ENCODE data around the gene CLDN11. TPM values are rescaled to one million over a fixed set of nuclear protein-coding genes. Genes with fewer than 3 reads are reported as not detected.

Gene CLDN11
- total RNA-seq, 3 donors from 2014 or later, result 0.19 to 0.38 (median 0.32) TPM

- no peak for ATAC-seq
- no peak overlapping the region for H3K4me3 Mint-ChIP-seq
- no peaks in the 10 kb centered on the region for H3K4me1 Mint-ChIP-seq (ENCODE audit: low read depth)
- H3K27me3 Mint-ChIP-seq (ENCODE audit: low read depth), result peaks cover 18% of the 10 kb centered on the region
- no peaks in the 10 kb centered on the region for H3K9me3 Mint-ChIP-seq
- no peaks in the 10 kb centered on the region for H3K36me3 Mint-ChIP-seq (ENCODE audit: insufficient read depth)
- no peak for DNase-seq
Observed at GRCh38 chr3:170438836-170439235, 20.2 kb downstream of the CLDN11 start.

GRCh38 chr3:170440344-170440743, 21.7 kb downstream of the CLDN11 start:
- no peak for ATAC-seq
- peaks cover 18% of the 10 kb centered on the region for H3K27me3 Mint-ChIP-seq (ENCODE audit: low read depth)
- no peaks in the 10 kb centered on the region for H3K36me3 Mint-ChIP-seq (ENCODE audit: insufficient read depth)

GRCh38 chr3:170441412-170441811, 22.7 kb downstream of the CLDN11 start:
- Mint-ChIP-seq H3K9me3 (no peaks in the 10 kb centered on the region), H3K27me3 (ENCODE audit: low read depth) (peaks cover 18% of the 10 kb centered on the region), H3K4me1 (ENCODE audit: low read depth) (no peaks in the 10 kb centered on the region), H3K36me3 (ENCODE audit: insufficient read depth) (no peaks in the 10 kb centered on the region), H3K4me3 (no peak overlapping the region)
- ATAC-seq (no peak), DNase-seq (no peak)

More at GRCh38 chr3:170440344-170440743, 21.7 kb downstream of the CLDN11 start:
- H3K4me3 Mint-ChIP-seq, result no peak overlapping the region
- no peaks in the 10 kb centered on the region for H3K4me1 Mint-ChIP-seq (ENCODE audit: low read depth)
- no peaks in the 10 kb centered on the region for H3K9me3 Mint-ChIP-seq
- no peak for DNase-seq

GRCh38 chr3:170442947-170443346, 24.3 kb downstream of the CLDN11 start:
- DNase-seq (no peak), ATAC-seq (no peak)
- H3K27me3 Mint-ChIP-seq (ENCODE audit: low read depth), result peaks cover 18% of the 10 kb centered on the region
- H3K4me1 Mint-ChIP-seq (ENCODE audit: low read depth), result no peaks in the 10 kb centered on the region
- no peaks in the 10 kb centered on the region for H3K9me3 Mint-ChIP-seq
- H3K36me3 Mint-ChIP-seq (ENCODE audit: insufficient read depth), result no peaks in the 10 kb centered on the region
- no peak overlapping the region for H3K4me3 Mint-ChIP-seq

- H3K36me3 Mint-ChIP-seq (ENCODE audit: insufficient read depth), result no peaks in the 10 kb centered on the region
- H3K9me3 Mint-ChIP-seq, result no peaks in the 10 kb centered on the region
- no peak for ATAC-seq
- H3K27me3 Mint-ChIP-seq (ENCODE audit: low read depth), result peaks cover 18% of the 10 kb centered on the region
- no peak for DNase-seq
- no peak overlapping the region for H3K4me3 Mint-ChIP-seq
- no peaks in the 10 kb centered on the region for H3K4me1 Mint-ChIP-seq (ENCODE audit: low read depth)
Observed at GRCh38 chr3:170443457-170443856, 24.8 kb downstream of the CLDN11 start.

- H3K4me3 Mint-ChIP-seq, result no peak overlapping the region
- H3K4me1 Mint-ChIP-seq (ENCODE audit: low read depth), result no peaks in the 10 kb centered on the region
- DNase-seq, result no peak
- H3K36me3 Mint-ChIP-seq (ENCODE audit: insufficient read depth), result no peaks in the 10 kb centered on the region
- no peaks in the 10 kb centered on the region for H3K9me3 Mint-ChIP-seq
- no peak for ATAC-seq
- no peaks in the 10 kb centered on the region for H3K27me3 Mint-ChIP-seq (ENCODE audit: low read depth)
Observed at GRCh38 chr3:170448584-170448983, 29.9 kb downstream of the CLDN11 start.

- DNase-seq (no peak), ATAC-seq (no peak)
- no peak overlapping the region for H3K4me3 Mint-ChIP-seq
- H3K27me3 Mint-ChIP-seq (ENCODE audit: low read depth), result no peaks in the 10 kb centered on the region
- H3K9me3 Mint-ChIP-seq, result no peaks in the 10 kb centered on the region
- H3K36me3 Mint-ChIP-seq (ENCODE audit: insufficient read depth), result no peaks in the 10 kb centered on the region
- H3K4me1 Mint-ChIP-seq (ENCODE audit: low read depth), result no peaks in the 10 kb centered on the region
Observed at GRCh38 chr3:170450039-170450438, 31.4 kb downstream of the CLDN11 start.

GRCh38 chr3:170454509-170454908, 35.8 kb downstream of the CLDN11 start:
- no peak for ATAC-seq

GRCh38 chr3:170458285-170458684, 39.6 kb downstream of the CLDN11 start:
- Mint-ChIP-seq H3K9me3 (no peaks in the 10 kb centered on the region), H3K36me3 (ENCODE audit: insufficient read depth) (no peaks in the 10 kb centered on the region), H3K27me3 (ENCODE audit: low read depth) (peaks cover 13% of the 10 kb centered on the region), H3K4me3 (no peak overlapping the region), H3K4me1 (ENCODE audit: low read depth) (no peaks in the 10 kb centered on the region)
- DNase-seq (no peak), ATAC-seq (no peak)

More at GRCh38 chr3:170454509-170454908, 35.8 kb downstream of the CLDN11 start:
- Mint-ChIP-seq H3K4me3 (no peak overlapping the region), H3K36me3 (ENCODE audit: insufficient read depth) (no peaks in the 10 kb centered on the region), H3K9me3 (no peaks in the 10 kb centered on the region), H3K27me3 (ENCODE audit: low read depth) (peaks cover 8% of the 10 kb centered on the region), H3K4me1 (ENCODE audit: low read depth) (no peaks in the 10 kb centered on the region)
- DNase-seq, result no peak

GRCh38 chr3:170463011-170463410, 44.3 kb downstream of the CLDN11 start:
- Mint-ChIP-seq H3K36me3 (ENCODE audit: insufficient read depth) (no peaks in the 10 kb centered on the region), H3K4me1 (ENCODE audit: low read depth) (no peaks in the 10 kb centered on the region), H3K4me3 (no peak overlapping the region), H3K27me3 (ENCODE audit: low read depth) (peaks cover 16% of the 10 kb centered on the region), H3K9me3 (no peaks in the 10 kb centered on the region)
- no peak for ATAC-seq
- DNase-seq, result no peak

- ATAC-seq, result no peak
- no peaks in the 10 kb centered on the region for H3K36me3 Mint-ChIP-seq (ENCODE audit: insufficient read depth)
Observed at GRCh38 chr3:170465955-170466354, 47.3 kb downstream of the CLDN11 start.

GRCh38 chr3:170467007-170467406, 48.3 kb downstream of the CLDN11 start:
- DNase-seq, result no peak
- ATAC-seq, result no peak
- Mint-ChIP-seq H3K9me3 (no peaks in the 10 kb centered on the region), H3K4me3 (no peak overlapping the region), H3K4me1 (ENCODE audit: low read depth) (no peaks in the 10 kb centered on the region), H3K36me3 (ENCODE audit: insufficient read depth) (no peaks in the 10 kb centered on the region), H3K27me3 (ENCODE audit: low read depth) (peaks cover 30% of the 10 kb centered on the region)

More at GRCh38 chr3:170465955-170466354, 47.3 kb downstream of the CLDN11 start:
- no peak for DNase-seq
- Mint-ChIP-seq H3K4me3 (no peak overlapping the region), H3K9me3 (no peaks in the 10 kb centered on the region), H3K4me1 (ENCODE audit: low read depth) (no peaks in the 10 kb centered on the region), H3K27me3 (ENCODE audit: low read depth) (peaks cover 27% of the 10 kb centered on the region)

GRCh38 chr3:170467571-170468147, 49.0 kb downstream of the CLDN11 start:
- ATAC-seq, result no peak
- DNase-seq, result no peak
- H3K4me1 Mint-ChIP-seq (ENCODE audit: low read depth), result no peaks in the 10 kb centered on the region
- no peaks in the 10 kb centered on the region for H3K36me3 Mint-ChIP-seq (ENCODE audit: insufficient read depth)
- no peaks in the 10 kb centered on the region for H3K9me3 Mint-ChIP-seq
- H3K27me3 Mint-ChIP-seq (ENCODE audit: low read depth), result peaks cover 30% of the 10 kb centered on the region
- no peak overlapping the region for H3K4me3 Mint-ChIP-seq

- no peaks in the 10 kb centered on the region for H3K4me1 Mint-ChIP-seq (ENCODE audit: low read depth)
- DNase-seq (no peak), ATAC-seq (no peak)
- H3K36me3 Mint-ChIP-seq (ENCODE audit: insufficient read depth), result no peaks in the 10 kb centered on the region
- H3K4me3 Mint-ChIP-seq, result no peak overlapping the region
- H3K27me3 Mint-ChIP-seq (ENCODE audit: low read depth), result peaks cover 25% of the 10 kb centered on the region
- no peaks in the 10 kb centered on the region for H3K9me3 Mint-ChIP-seq
Observed at GRCh38 chr3:170469151-170470062, 50.7 kb downstream of the CLDN11 start.
